ENCODE measurements around the gene FGD5. TPM values are rescaled to one million over a fixed set of nuclear protein-coding genes. Genes with fewer than 3 reads are reported as not detected.

FGD5 gene
- total RNA-seq, 4 donors from 2014 or later, result 9.1 to 75.0 (median 16.1) TPM

DNA sequence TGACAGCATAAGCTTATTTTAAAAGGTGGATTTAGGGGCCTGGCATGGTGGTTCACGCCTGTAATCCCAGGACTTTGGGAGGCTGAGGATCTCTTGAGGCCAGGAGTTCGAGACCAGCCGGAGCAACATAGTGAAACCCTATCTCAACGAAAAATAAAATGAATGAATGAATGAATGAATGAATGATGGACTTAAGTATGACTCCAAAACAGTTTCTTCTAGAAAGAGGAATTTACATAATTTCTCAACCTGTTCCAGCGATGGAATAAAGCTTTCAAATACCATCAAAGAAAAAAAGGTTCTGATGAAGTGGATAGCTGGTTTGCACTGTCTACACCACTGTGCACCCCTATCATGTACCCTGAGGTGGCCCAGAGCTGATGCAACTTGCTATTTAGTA is 108.5 kb downstream of the FGD5 start:
- TF ChIP-seq, protein P1, sequence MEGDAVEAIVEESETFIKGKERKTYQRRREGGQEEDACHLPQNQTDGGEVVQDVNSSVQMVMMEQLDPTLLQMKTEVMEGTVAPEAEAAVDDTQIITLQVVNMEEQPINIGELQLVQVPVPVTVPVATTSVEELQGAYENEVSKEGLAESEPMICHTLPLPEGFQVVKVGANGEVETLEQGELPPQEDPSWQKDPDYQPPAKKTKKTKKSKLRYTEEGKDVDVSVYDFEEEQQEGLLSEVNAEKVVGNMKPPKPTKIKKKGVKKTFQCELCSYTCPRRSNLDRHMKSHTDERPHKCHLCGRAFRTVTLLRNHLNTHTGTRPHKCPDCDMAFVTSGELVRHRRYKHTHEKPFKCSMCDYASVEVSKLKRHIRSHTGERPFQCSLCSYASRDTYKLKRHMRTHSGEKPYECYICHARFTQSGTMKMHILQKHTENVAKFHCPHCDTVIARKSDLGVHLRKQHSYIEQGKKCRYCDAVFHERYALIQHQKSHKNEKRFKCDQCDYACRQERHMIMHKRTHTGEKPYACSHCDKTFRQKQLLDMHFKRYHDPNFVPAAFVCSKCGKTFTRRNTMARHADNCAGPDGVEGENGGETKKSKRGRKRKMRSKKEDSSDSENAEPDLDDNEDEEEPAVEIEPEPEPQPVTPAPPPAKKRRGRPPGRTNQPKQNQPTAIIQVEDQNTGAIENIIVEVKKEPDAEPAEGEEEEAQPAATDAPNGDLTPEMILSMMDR (IDR thresholded peaks at IDR 0.05), result no peak
- DNase-seq (ENCODE audit: low spot score) (no peak), ATAC-seq (ENCODE audit: low FRiP score) (no peak)

DNA sequence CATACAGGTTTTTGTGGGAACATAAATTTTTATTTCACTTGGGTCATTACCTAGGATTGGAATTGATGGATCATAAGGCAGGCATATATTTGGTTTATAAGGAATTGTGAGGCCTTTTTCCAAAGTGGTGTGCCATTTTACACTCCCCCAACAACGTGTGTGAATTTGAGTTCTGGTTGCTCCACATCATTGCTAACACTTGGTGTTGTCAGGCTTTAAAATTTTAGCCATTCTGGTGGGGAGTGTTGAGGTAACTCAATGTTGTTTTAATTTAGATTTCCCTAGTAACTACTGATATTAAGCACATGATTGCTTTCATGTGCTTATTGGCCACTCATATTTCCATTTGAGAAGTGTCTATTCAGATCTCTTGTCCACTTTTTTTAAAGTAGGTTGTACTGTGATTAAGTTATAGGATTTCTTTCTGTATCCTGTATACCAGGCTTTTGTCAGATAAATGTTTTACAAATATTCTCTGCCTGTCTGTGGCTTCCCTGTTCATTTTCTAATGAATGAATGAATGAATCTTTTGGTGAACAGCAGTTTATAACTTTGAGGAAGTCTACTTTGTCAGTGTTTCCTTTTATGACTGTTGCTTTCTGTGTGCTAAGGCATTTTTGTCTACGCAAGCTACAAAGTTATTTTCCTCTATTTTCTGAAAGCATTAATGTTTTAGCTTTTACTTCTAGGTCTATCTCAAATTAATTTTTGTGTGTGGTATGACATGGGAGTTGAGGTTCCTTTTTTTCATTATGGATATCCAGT is 110.7 kb downstream of the FGD5 start:
- no peak for ATAC-seq (ENCODE audit: low FRiP score)
- TF ChIP-seq, protein P1 (IDR thresholded peaks at IDR 0.05), result no peak
- DNase-seq (ENCODE audit: low spot score), result no peak

DNA sequence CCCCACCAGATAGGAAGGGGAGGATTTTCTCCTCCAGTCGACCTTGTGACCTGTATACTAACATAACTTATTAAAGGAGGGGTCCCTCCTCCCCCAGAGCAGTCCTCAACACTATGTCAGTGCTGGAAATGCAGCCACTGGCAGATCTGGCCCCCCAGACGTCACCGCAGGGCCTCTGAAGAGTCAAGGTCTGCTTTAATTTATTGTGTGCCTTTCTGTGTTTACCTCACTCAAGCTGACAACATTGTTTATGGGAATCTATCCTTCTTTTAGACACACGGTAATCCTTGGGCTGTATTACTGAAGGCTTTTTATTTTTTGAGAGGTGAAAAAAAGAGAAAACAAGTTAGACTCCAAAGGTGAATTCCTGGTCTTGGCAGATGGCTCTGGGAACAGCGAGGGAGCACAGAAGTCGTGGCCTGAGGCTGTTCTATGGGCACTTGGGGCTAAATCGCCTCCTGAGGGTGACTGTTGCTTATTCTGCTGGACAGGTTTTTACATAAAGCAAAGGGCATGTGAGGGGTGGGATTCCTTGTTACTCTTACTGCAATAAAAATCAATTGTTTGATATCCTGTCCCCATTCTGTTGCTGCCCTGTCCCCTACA is 115.2 kb downstream of the FGD5 start:
- TF ChIP-seq, protein P1 (IDR thresholded peaks at IDR 0.05), result no peak
- no peak for DNase-seq (ENCODE audit: low spot score)
- no peak for ATAC-seq (ENCODE audit: low FRiP score)

DNA sequence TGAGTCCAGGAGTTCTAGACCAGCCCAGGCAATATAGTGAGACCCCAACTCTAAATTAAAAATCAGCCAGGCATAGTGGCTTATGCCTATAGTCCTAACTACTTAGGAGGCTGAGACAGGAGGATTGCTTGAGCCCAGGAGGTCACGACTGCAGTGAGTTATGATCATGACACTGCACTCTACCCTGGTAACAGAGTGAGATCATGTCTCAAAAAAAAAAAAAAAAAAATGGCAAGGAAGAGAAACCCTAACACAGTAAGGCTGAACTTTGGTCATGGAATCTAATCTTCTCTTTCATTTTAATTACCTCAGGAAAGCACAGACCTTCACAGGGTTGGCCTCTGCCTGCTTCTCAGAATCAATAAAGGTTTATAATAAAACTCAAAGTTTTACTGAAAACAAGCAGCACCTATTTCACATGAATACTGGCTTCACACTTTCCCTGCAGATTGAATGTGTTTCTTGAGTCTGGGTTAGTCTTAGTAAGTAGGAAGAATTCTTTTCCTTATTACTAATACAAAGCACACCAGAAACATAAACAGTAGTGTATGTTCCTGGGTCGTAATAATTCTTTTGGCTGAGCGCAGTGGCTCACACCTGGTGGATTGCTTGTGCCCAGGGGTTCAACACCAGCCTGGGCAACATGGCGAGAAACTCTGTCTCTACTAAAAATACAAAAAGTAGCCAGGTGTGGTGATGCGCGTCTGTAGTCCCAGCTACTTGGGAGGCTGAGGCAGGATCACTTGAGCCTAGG is 117.0 kb downstream of the FGD5 start:
- TF ChIP-seq, protein P1 (IDR thresholded peaks at IDR 0.05), result no peak
- DNase-seq (ENCODE audit: low spot score), result no peak
- no peak for ATAC-seq (ENCODE audit: low FRiP score)

DNA sequence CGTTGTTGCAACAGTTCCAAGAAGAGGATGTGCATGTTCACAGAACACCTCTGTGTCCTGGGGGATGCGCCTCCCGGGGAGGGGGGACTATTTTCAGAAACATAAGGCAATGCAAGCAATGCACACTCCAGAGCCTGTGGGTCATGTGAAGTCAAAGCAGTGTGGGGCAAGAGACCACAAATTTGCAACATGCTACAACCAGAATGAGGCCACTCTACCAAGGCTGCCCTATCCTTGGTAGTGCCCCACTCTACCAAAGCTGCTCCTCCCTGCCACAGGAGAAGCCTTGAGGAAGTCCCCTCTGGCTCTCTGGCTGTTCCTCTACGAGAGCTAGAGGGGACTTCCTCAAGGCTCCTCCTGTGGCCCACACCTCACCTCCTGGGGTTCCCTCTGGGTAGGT is 120.2 kb downstream of the FGD5 start:
- no peak for ATAC-seq (ENCODE audit: low FRiP score)
- TF ChIP-seq, protein P1 (IDR thresholded peaks at IDR 0.05), result no peak
- DNase-seq (ENCODE audit: low spot score), result no peak

DNA sequence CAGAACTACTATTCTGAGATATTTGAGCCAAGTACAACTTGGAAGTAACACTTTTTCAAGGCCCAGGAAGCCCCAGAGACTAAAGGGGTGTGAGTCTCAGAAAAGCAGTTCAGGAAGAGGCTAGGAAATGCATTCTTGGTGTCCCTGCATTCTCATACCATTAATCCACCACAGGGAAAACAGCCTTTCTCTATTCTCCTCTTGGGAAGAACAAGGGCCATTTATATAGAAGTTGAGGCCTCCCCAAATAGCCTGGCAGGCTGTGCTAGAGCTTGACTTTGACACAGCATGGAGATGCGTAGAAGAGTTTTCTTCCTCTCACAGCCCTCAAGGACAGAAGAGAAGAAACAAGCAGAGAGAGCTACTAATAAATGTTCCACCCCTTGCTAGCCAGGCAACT is 123.1 kb downstream of the FGD5 start:
- DNase-seq (ENCODE audit: low spot score) (no peak), ATAC-seq (ENCODE audit: low FRiP score) (no peak)
- TF ChIP-seq, protein P1 (IDR thresholded peaks at IDR 0.05), result no peak
